Measurements from ENCODE around the gene TMEM178B.

DNA sequence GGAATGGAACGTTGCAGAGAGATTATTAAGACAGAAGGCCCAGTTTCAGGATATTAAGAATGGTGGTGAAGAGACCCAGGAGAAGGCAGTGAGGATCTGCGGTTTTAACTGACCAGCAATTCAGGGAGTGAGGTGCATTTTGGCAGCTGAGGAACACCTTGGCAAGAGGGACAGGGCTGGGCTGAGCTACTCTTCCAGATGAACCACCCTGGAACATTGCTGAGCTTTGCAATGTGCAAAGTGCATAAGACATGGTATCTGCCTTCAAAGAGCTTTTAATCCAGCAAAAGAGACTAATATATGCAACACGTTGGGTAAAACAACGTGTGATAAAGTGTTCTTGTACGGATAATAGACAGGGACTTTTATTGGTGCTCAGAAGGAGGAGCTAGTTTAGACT is 296.3 kb downstream of the TMEM178B start:
- TF ChIP-seq, protein P1, sequence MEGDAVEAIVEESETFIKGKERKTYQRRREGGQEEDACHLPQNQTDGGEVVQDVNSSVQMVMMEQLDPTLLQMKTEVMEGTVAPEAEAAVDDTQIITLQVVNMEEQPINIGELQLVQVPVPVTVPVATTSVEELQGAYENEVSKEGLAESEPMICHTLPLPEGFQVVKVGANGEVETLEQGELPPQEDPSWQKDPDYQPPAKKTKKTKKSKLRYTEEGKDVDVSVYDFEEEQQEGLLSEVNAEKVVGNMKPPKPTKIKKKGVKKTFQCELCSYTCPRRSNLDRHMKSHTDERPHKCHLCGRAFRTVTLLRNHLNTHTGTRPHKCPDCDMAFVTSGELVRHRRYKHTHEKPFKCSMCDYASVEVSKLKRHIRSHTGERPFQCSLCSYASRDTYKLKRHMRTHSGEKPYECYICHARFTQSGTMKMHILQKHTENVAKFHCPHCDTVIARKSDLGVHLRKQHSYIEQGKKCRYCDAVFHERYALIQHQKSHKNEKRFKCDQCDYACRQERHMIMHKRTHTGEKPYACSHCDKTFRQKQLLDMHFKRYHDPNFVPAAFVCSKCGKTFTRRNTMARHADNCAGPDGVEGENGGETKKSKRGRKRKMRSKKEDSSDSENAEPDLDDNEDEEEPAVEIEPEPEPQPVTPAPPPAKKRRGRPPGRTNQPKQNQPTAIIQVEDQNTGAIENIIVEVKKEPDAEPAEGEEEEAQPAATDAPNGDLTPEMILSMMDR (conservative IDR thresholded peaks at IDR 0.05): no peak
- TF ChIP-seq EZH2 (IDR thresholded peaks at IDR 0.05; ENCODE audit: low read depth): no peak

All from PC-9 (cell line).